GM12875 (cell line): ENCODE data around the gene PRKCA.

Source experiments
- H3K4me3 ChIP-seq: one replicate; pipeline ENCODE4 v1.5.1; 2011; ENCODE audit warnings: low read depth, low read length, control low read depth
- CTCF ChIP-seq: IDR thresholded peaks from 2 replicates; pipeline ENCODE4 v1.5.1; 2011; ENCODE audit warnings: low read depth, mild to moderate bottlenecking, control low read depth, inconsistent platforms, low read length, moderate library complexity, borderline replicate concordance; ENCODE audit not compliant: insufficient read depth

Gene PRKCA

GRCh38 chr17:66602659-66603384 is 300.4 kb downstream of the PRKCA start:
- no peak overlapping the region for H3K4me3 ChIP-seq
- TF ChIP-seq CTCF, result no peak

GRCh38 chr17:66604376-66604775 is 302.0 kb downstream of the PRKCA start:
- no peak for TF ChIP-seq CTCF
- no peak overlapping the region for H3K4me3 ChIP-seq

GRCh38 chr17:66605541-66605940 is 303.1 kb downstream of the PRKCA start:
- TF ChIP-seq CTCF, result no peak
- no peak overlapping the region for H3K4me3 ChIP-seq

GRCh38 chr17:66610361-66611133 is 308.1 kb downstream of the PRKCA start:
- no peak overlapping the region for H3K4me3 ChIP-seq
- TF ChIP-seq CTCF, result no peak

- no peak for TF ChIP-seq CTCF
- no peak overlapping the region for H3K4me3 ChIP-seq
Observed at GRCh38 chr17:66611397-66611796, 309.0 kb downstream of the PRKCA start.

- no peak overlapping the region for H3K4me3 ChIP-seq
- TF ChIP-seq CTCF, result no peak
Observed at GRCh38 chr17:66612993-66613392, 310.6 kb downstream of the PRKCA start.

- no peak for TF ChIP-seq CTCF
- H3K4me3 ChIP-seq, result no peak overlapping the region
Observed at GRCh38 chr17:66614469-66614868, 312.1 kb downstream of the PRKCA start.
